ENCODE data around the gene PEPD.

Gene PEPD

GRCh38 chr19:33405553-33406461 is 115.8 kb downstream of the PEPD start:
- DNase-seq (ENCODE audit: low spot score) = no peak

GRCh38 chr19:33405254-33405552 is 116.4 kb downstream of the PEPD start:
- DNase-seq (ENCODE audit: low spot score) = no peak

GRCh38 chr19:33404506-33405253 is 116.9 kb downstream of the PEPD start:
- DNase-seq (ENCODE audit: low spot score) = no peak

- DNase-seq (ENCODE audit: low spot score) = no peak
These were observed 117.7 kb downstream of the PEPD start for GRCh38 chr19:33403973-33404304.

GRCh38 chr19:33403221-33403972 is 118.2 kb downstream of the PEPD start:
- DNase-seq (ENCODE audit: low spot score) = no peak

- DNase-seq (ENCODE audit: low spot score) = no peak
These were observed 119.0 kb downstream of the PEPD start for GRCh38 chr19:33402421-33403220.

- DNase-seq (ENCODE audit: low spot score) = no peak
These were observed 119.7 kb downstream of the PEPD start for GRCh38 chr19:33401683-33402420.

- no peak for DNase-seq (ENCODE audit: low spot score)
These were observed 120.5 kb downstream of the PEPD start for GRCh38 chr19:33400856-33401682.

- no peak for DNase-seq (ENCODE audit: low spot score)
These were observed 121.6 kb downstream of the PEPD start for GRCh38 chr19:33399745-33400681.

GRCh38 chr19:33399081-33399744 is 122.4 kb downstream of the PEPD start:
- DNase-seq (ENCODE audit: low spot score) = no peak

GRCh38 chr19:33398361-33399060 is 123.1 kb downstream of the PEPD start:
- no peak for DNase-seq (ENCODE audit: low spot score)

- DNase-seq (ENCODE audit: low spot score) = no peak
These were observed 123.8 kb downstream of the PEPD start for GRCh38 chr19:33397536-33398360.

GRCh38 chr19:33396701-33397535 is 124.7 kb downstream of the PEPD start:
- DNase-seq (ENCODE audit: low spot score) = peak; percentile 55

GRCh38 chr19:33395561-33396550 is 125.7 kb downstream of the PEPD start:
- no peak for DNase-seq (ENCODE audit: low spot score)
